Epithelial cell of esophagus (primary cell): Measurements from ENCODE around the gene CASP6.

Source experiments
- DNase-seq: peaks from one replicate; pipeline ENCODE4 v3.0.0; 2010; ENCODE audit warnings: low read depth
- H3K4me3 ChIP-seq: 2 replicates; pipeline ENCODE4 v1.5.1; 2011; ENCODE audit warnings: mild to moderate bottlenecking, low read length, control low read depth
- TF ChIP-seq, protein P1 (sequence below): IDR thresholded peaks from 2 replicates; pipeline ENCODE4 v1.5.1; 2011; ENCODE audit warnings: low read depth, mild to moderate bottlenecking, low read length, control low read depth, inconsistent platforms; ENCODE audit not compliant: insufficient read depth; ENCODE audit errors: missing control alignments

Gene CASP6

DNA sequence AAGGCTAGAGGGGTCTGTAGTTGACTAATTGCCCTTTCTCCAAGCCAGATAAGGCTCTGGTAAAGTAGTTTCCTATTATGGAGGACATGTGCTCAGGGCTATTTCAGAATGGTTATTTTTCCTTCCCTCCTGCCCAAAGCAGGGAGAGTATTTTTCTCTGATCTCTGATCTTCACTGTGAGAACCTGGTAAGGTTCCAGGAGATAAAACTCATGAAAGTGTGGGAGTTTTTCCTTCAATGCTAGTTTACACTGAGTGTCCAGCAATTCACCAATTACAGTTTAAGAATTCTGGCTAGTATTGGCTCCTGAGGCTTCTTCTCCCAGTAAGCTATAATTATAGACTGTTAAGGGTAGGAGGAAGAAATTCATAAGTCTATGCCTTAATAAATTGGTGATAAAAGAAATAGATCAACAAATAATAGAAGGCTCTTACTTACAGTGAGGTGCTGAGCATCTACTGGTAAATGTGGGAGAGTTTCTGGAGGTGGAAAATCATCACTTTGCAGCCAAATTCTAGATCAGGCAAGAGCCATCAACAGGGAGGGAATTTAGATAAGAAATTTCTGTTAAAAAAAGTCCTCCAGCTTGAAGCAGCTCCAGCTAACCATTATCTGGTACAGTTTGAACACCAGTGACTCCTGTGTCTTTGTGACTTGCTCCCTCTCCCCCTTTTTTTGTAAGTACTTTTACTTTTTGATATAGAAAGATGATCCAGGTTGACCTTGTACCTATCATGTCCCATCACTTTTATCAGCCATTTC is 30.9 kb downstream of the CASP6 start:
- TF ChIP-seq, protein P1, sequence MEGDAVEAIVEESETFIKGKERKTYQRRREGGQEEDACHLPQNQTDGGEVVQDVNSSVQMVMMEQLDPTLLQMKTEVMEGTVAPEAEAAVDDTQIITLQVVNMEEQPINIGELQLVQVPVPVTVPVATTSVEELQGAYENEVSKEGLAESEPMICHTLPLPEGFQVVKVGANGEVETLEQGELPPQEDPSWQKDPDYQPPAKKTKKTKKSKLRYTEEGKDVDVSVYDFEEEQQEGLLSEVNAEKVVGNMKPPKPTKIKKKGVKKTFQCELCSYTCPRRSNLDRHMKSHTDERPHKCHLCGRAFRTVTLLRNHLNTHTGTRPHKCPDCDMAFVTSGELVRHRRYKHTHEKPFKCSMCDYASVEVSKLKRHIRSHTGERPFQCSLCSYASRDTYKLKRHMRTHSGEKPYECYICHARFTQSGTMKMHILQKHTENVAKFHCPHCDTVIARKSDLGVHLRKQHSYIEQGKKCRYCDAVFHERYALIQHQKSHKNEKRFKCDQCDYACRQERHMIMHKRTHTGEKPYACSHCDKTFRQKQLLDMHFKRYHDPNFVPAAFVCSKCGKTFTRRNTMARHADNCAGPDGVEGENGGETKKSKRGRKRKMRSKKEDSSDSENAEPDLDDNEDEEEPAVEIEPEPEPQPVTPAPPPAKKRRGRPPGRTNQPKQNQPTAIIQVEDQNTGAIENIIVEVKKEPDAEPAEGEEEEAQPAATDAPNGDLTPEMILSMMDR, result no peak

DNA sequence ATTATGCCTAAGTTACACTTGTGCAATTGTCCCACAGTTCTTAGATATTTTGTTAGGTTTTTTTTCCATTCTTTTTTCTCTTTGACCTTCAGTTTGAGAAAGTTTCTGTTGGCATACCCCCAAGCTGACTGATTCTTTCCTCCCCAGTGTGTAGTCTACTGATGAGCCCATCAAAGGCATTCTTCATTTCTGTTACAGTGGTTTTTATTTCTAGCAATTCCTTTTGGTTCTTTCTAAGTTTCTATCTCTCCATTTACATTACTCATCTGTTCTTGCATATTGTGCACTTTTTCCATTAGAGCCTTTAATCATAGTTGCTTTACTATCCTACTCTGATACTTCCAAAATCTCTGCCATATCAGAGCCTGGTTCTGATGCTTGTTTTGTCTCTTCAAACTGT is 31.9 kb downstream of the CASP6 start:
- no peak overlapping the region for H3K4me3 ChIP-seq
- TF ChIP-seq, protein P1, result no peak
- no peak for DNase-seq

More for the DNA sequence above, 30.9 kb downstream of the CASP6 start:
- DNase-seq, result no peak
- H3K4me3 ChIP-seq, result no peak overlapping the region

DNA sequence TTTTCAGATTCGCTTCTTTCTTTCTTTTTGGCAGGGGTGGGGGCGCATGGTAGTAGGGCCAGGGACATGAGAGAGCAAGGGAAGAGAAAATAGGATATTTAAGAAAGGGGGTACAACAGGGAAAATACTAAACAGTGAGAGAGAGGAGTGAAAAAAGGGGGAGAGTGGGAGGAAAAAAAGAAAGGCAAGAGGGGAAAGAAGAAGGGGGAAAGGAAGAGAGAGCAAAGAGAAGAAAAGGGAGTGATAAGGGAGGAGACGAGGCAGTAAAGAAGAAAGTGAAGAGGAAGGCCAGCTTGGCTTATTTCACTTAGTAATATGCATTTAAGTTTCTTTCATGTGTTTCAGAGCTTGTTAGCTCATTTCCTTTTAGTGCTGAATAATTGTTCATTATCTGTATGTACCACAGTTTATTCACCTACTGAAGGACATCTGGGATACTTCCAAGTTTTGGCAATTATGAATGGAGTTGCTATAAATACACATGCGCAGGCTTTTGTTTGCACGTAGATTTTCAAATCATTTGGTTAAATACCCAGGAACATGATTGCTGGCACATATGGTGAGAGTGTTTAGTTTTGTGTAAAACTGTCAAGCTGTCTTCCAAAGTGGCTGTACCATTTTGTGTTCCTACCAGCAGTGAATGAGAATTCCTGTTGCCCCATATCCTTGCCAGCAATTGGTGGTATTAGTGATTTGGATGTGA is 37.3 kb downstream of the CASP6 start:
- no peak overlapping the region for H3K4me3 ChIP-seq
- TF ChIP-seq, protein P1, result no peak
- DNase-seq, result no peak

DNA sequence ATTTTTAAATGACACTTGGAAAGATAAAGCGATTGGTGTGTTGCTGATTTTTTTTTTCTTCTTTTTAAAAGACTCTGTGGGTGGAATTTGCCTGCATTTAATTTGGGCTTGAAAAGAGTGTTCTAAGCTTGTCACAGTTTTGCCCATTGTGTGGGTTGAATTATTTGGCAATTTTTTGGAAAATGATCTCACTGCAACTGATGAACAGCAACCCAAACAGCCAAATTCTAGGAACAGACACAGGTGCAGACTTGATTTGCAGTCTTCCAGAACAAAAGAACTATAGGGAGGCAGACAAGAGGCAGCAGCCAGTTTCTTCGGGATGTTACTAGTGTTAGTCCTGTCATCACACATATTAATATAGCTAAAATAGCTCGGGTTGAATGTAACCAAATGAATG is 40.5 kb downstream of the CASP6 start:
- no peak for DNase-seq
- no peak overlapping the region for H3K4me3 ChIP-seq
- TF ChIP-seq, protein P1, result no peak

DNA sequence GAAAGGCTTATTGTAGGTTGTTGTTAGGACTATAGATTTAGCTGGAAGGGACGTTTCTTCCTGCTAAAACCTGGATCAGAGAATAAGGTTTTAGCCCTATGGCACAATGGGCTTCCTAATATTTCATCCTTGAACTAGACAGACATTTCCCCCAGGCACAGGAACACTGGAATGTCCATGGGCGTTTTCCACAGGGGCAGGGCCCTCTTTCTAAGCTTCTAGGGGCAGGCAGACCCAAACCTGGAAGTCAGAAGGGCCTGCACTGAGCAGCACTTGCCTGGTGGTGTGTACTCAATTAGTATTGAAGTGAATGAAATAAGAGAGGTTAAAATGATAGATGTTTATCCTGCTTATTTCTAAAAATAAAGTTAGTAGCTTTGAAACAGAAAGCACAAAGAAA is 41.1 kb downstream of the CASP6 start:
- no peak for DNase-seq
- TF ChIP-seq, protein P1, result no peak
- no peak overlapping the region for H3K4me3 ChIP-seq

DNA sequence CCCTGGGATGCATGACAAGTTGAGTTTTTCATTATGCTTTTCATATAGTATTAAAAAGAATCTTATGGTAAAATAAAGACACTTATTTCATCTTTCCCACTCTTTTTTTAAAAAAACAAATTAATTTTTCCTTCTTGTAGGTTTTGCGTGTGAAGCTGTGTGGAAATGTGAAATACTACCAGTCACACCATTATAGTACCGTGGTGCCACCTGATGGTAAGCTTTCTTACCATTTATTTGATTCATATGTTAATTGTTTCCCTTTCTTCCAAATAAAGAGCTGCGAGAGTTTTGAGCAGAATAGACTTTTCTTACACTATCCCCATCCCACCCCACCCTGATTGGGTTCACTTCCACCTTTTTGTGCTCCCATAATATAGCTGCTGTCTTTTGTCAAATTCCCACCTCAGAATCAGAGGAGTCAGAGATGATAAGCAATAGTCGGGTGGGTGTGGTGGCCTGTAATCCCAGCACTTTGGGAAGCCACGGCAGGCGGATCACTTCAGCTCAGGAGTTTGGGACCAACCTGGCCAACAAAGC is 44.3 kb downstream of the CASP6 start:
- H3K4me3 ChIP-seq, result no peak overlapping the region
- TF ChIP-seq, protein P1, result peak; percentile 18
- peak; percentile 24 for DNase-seq
